CD4-positive, alpha-beta T cell treated with Interferon alpha-2 for 1 hour (primary cell): ENCODE results near the gene PSMB2.

Experiments
- DNase-seq, 2 donors: peaks; one replicate each; pipeline ENCODE4 v3.0.0-alpha.2; 2020 to 2022

Gene PSMB2

DNA sequence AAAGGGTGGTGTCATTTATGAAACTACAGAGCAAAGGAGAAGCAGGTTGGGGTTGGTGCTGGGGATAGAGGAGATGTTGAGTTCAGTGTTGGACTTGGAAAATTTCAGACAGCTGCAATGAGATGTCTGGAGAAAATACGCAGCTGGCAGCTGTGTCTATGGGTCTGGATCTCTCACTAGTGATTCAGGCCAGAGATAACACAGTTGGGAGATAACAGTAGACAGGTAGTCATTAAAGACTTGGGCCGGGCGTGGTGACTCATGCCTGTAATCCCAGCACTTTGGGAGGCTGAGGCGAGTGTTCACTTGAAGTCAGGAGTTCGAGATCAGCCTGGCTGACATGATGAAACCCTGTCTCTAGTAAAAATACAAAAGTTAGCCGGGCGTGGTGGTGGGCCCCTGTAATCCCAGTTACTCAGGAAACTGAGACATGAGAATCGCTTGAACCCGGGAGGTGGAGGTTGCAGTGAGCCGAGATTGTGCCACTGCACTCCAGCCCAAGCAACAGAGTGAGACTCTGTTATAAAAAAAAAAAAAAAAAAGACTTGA, 70.7 kb downstream of the PSMB2 start:
- DNase-seq = no peak

DNA sequence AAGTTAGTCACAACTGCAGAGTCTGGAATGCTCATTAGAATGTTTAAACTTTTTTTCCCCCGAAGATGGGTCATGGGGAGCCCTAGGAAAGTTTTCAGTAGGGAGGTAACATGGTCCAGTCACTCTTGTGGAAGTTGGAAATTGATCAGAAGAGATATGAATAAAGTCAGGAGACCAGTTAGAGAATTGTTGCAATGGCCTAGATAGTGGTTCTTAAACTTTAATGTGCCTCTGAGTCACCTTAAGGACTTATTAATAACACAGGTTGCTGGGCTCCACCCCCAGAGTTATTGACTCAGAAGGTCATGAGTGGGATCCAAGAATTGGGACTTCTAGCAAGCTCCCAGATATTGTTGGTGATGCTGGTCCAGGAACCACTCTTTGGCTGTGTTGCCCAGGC, 71.4 kb downstream of the PSMB2 start:
- no peak for DNase-seq

DNA sequence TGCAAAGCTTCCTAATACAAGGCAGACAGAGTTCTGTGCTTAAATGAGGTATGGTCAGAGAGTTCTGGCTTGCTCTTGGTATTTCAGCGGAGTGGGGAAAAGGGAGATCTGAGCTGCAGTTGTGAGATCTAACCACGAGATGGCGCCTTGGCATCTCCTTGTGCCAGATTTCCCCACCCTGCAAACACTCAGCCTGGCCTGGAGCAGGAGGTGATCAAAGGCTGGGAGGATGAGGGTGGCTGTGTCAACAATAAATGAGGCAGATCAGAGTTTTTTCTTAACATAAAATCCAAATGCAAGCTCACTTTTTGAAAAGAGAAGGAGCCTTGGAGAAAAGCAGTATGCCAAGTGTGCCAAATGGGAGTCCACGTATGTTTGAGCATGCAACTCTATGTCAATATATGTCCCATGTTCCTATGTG, 72.3 kb downstream of the PSMB2 start:
- peak; percentile 57 to 73 for DNase-seq

DNA sequence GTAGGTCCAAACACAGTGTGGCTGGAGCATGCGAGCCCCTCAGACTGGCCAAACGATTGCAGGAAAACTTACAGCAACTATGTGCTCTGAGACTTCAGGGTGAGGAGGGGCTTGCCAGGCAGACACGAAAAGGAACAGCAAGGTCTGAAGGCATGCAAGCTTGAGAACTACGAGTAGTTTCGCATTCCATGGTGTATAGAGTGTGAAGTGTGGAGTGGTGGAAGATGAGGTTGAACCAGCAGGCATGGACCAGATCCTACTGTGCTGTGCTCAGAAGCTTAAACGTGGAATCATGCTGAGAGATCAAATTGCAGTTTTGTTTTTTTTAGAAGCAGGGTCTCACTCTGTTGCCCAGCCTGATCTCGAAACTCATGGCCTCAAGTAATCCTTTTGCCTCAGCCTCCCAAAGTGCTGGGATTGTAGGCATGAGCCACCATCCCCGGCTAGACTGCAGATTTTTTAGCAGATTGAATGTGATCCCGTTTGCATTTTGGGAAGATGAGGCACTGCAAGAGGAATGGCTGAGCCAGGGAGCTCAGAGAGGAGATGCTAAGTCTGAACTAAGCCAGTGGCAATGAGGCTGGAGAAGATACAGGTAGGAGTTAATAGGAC, 73.3 kb downstream of the PSMB2 start:
- DNase-seq = no peak

DNA sequence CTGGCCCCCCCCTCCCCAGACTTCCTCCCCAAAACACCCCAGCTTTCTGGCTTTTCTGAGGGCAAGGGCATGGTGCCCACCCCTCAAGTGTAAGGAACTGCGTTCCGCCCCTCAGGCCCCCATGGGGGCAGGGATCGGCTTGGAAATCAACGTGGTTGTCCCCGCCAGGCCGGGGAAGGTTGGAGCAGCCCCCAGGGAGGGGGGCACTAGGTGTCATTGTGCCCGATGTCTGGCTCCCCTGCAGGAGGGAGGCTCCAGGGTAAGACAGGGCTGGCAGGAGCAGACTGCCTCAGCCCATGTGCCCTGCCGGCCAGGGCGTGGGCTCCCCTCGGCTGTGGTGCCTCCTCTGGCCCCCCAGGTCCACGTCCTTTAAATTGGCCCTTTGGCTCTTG, 75.6 kb downstream of the PSMB2 start:
- no peak for DNase-seq

DNA sequence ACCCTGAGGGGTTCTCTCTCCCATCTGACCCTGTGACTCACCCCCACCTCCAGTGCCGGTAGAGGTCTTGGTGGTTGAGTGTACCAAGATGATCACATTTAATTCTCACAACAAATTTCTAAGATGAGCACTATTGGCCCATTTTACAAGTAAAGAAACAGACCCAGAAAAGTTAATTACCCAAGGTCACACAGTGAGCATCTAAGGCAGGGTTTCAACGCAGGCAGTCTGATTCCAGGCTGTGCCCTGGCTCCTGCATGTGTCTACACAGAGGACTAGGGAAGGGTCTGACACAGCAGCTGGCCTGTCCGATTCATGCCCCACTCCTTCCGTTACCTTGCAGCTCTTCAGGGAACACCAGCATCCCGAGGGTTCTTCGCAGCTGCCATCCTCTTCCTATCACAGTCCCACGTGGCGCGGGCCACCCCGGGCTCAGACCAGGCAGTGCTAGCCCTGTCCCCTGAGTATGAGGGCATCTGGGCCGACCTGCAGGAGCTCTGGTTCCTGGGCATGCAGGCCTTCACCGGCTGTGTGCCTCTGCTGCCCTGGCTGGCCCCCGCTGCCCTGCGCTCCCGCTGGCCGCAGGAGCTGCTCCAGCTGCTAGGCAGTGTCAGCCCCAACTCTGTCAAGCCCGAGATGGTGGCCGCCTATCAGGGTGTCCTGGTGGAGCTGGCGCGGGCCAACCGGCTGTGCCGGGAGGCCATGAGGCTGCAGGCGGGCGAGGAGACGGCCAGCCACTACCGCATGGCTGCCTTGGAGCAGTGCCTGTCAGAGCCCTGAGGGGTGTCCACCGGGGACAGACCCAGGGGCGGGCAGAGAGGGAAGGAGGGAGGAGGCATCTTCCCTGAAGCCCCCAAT, 76.2 kb downstream of the PSMB2 start:
- DNase-seq = no peak

DNA sequence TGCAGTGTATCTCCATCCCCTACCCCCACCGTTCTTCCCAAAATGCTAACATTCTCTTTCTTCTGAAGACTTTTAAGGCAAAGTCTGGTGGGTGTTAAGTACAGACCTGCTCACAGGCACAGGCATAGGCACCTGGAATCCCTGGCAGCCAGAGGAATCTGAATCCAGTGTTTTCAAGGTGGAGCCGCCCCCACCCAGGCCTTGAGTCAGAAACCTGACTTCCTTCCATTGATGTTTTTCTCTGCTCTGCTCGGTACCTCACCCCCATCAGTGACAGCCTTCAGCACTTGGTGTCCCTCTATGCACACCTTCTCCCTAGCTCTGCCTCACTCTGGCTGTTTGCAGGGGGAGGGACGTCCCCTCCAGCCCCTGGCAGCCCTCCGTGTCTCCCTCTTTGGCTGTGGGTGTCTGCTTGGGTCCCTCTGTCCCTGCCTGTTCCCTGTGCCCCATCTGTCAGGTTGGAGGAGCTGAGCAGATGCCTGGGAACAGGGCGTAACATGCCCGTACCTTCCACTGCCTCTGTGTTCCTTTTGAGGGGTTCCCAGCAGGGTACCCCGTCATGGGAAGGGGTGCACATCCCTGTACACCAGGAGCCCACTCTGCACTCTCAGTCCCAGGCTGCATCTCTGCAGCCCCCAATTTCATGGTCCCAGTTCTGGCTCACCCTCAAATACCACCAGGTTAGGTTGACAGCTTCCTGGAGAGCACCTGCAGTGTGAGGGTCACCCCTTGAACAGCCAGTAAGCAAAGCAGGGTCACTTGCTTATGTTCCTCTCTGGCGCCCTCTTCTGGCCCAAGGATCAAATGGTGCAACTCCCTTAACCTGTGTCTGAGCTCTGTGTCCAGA, 77.1 kb downstream of the PSMB2 start:
- peak; percentile 74 to 82 for DNase-seq

DNA sequence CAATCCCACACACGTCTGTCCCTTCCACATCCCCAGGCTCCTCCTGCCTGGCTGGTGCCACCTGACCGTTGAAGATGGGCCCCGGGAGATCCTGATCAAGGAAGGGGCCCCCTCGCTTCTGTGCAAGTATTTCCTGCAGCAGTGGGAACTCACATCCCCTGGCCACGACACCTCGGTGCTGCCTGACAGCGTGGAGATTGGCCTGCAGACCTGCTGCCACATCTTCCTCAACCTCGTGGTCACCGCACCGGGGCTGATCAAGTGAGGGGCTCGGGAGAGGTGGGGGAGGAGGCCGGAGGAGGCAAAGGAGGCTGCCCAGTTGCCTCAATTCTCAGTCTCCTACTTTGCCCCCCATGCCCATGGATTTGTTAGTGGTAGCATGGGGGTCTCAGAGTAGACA, 78.2 kb downstream of the PSMB2 start:
- no peak for DNase-seq

DNA sequence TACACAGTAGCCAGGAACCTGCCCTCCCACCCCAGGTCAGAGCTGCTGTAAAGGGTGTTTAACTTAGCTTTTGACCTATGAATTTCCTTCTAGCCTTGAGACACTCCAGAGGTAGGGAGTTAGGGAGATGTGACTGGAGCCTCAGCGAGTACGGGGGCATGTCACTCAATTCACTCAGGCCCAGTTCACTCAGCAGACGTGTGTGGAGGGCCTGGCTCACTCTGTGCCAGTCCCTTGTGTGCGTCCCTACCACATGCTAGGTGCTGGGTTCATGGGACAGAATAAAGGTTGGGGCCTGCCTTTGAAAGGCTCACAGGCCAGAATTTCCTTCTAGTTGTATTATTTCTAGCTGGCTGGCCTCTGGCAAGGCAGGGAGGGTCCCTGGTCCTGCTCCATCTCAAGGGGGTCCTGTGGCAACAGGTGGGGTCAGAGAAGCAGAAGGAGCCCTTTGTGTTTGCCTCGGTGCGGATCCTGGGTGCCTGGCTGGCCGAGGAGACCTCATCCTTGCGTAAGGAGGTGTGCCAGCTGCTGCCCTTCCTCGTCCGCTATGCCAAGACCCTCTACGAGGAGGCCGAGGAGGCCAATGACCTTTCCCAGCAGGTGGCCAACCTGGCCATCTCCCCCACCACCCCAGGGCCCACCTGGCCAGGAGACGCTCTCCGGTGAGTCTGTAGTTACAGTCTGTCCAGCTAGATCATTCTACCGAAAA, 79.2 kb downstream of the PSMB2 start:
- no peak for DNase-seq

DNA sequence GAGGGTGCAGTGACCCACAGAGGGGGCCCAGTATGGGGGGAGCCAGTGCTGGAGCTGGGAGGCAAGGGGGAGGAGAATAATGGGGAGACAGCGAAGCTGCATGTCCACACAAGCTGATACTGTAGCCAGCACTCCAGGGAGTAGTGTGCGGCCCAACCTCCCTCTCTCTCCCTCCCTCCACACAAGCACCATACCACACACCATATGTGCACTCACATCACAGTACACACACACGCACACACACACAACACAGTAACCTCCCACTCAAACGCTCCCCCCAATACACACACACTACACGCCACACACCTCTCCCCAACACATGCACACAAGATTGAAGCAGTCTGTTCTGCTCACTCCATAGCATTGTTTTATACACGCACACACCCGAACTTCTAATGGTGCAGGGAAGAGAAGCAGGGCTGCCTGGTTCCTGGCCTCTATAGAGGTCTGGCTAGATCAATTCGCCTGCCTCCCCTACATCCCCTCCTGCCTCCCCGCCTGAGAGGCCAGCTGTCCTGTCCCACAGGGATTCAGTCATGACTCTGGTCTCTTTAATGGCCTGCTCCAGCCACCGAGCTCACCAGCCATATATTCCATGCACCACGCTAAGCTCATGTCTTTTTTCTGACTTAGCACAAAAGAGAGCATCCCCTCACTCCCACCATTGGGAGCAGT, 79.9 kb downstream of the PSMB2 start:
- no peak for DNase-seq

DNA sequence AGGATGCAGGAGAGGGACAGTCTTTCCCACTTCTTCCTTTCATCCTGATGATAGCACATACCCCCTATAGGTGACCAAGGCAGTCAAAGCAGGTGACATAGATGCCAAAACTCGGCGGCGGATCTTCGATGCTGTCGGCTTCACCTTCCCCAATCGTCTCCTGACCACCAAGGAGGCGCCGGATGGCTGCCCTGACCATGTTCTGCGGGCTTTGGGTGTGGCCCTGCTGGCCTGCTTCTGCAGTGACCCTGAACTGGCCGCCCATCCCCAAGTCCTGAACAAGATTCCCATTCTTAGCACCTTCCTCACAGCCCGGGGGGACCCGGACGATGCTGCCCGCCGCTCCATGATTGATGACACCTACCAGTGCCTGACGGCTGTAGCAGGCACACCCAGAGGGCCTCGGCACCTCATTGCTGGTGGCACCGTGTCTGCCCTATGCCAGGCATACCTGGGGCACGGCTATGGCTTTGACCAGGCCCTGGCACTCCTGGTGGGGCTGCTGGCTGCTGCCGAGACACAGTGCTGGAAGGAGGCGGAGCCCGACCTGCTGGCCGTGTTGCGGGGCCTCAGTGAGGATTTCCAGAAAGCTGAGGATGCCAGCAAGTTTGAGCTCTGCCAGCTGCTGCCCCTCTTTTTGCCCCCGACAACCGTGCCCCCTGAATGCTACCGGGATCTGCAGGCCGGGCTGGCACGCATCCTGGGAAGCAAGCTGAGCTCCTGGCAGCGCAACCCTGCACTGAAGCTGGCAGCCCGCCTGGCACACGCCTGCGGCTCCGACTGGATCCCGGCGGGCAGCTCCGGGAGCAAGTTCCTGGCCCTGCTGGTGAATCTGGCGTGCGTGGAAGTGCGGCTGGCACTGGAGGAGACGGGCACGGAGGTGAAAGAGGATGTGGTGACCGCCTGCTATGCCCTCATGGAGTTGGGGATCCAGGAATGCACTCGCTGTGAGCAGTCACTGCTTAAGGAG, 80.8 kb downstream of the PSMB2 start:
- no peak for DNase-seq

DNA sequence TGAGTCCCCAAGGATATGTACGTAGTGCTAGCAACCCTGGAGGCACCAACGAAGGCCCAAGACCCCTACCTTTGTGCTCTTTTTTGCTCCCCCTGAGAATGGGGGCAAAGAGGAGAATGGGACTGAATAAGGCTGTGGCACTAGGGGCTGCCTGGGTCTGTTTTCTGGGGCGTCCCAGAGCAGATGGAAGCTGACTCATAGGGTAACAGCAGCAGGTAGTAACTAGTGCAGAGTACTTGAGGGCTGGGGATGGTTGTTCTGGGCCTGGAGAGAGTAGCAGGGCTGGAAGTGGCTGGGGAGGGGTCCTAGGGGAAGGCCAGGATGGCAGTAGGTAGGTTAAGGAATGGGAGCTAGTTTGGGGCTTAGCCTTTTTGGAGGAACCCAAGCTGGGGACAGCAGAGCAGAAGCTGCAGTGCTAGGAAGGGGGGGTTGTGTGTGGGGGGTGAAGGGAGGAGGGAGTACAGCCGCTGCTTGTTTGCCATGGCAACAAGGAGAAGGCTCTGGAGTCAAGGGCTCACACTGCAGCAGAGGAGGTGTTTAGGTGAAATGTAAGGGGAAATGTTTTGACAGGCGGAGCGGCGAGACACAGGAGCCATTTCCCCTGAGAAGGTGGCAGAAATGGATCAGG, 81.9 kb downstream of the PSMB2 start:
- peak; percentile 25 to 46 for DNase-seq

DNA sequence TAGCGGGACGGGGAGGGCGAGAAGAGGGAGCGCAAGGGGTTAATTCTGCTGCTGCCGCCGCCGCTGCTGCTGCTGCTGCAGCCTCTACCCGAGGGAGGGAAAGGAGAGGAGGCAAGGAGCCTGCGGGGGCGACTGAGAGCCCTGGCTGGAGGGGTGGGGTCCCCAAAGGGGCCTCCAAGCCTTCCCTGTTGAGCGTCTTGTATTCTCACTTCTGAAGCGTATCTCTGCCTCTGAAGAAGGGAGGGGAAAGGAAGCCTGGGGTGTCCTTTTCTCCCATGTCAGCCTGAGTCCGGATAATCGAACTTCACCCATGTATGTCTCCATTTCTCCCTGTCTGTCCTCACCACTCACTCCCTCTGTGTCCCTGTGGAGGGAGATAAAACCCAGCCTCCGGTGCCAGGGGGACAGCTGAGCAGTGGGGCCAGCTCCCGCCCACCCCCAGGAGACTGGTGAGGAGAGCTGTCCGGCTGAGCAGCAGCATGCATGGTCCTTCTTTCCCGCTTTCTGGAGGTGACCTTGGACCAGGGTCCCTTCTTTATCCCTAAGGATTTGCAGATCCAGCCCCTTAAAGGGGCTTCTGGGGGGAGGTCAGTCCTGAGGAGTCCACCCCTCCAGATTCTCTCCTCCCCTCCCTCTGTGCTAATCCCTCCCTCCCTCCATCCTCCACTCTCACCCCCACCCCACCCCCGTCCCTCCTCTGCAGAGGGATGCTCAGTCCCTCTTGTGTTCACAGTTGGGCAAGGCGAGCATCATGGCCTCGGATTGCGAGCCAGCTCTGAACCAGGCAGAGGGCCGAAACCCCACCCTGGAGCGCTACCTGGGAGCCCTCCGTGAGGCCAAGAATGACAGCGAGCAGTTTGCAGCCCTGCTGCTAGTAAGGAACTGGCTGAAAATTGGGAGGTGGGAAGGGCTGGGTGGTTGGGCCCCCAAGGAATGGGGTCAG, 82.7 kb downstream of the PSMB2 start:
- DNase-seq = no peak

DNA sequence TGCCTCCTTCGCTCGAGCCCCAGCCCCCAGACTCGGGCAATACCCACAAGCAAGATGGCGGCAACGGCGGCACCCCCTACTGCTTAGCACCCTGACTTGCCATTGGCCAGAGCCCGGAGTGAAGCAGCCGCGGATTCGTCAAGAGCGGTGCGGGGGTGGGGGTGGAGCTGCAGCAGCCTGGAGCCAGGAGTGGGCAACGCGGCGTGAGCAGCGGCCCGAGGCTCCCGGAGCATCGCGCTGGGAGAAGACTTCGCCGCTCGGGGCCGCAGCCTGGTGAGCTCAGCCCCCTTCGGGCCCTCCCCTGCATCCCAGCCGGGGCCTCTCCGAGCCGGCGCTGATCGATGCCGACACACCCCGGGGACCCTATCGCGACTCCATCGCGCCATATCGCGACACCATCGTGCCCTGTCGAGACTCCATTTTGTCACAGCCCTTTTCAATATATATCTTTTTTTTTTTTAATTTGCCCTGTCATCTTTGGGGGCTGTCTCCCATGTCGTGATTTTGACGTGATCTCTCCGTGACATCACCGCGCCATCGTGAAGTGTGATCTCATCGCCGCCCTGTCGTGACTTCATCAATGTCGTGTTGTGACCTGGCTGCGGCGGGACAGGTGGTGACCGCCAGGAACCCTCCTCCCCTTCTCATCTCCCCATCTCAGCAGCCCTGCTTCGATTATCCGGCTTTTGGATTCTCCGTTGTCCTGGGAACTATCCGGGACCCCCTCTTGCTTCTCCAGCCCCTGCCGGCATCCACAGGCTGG, 83.5 kb downstream of the PSMB2 start, which contains the start of gene NCDN:
NCDN (plus strand) TSS at position 189 of the 763 bp plus-strand sequence; CDS start at position 581, 392 bp downstream.
- peak; percentile 92 to 95 for DNase-seq

DNA sequence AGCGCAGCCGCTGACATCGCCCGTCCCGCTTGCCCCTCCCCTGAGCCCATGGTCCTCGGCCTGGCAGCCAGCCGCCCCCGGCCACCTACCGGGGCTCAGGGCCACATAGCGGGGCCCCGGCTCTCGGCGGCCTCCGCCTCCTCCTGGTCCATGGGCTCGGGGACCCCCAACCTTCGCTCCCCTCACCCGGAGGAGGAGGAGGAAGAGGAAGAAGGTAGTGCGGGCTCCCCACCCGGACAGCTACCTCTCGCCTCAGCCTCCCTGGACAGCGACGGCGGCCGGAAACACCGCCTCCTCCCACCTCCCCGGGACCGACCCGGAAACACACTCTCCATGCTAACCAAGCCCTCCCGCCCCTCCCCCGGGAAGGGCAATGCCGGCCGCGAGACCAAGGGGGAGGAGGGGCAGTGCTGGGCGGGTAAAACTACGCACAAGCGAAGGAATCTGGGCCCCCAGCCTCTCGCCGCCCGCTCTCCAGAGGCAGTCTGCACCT, 84.2 kb downstream of the PSMB2 start, which contains the start of gene KIAA0319L:
KIAA0319L (minus strand) TSS at position 286 of the 493 bp plus-strand sequence. CDS start 2,912 bp downstream, outside the sequence.
- DNase-seq = no peak

DNA sequence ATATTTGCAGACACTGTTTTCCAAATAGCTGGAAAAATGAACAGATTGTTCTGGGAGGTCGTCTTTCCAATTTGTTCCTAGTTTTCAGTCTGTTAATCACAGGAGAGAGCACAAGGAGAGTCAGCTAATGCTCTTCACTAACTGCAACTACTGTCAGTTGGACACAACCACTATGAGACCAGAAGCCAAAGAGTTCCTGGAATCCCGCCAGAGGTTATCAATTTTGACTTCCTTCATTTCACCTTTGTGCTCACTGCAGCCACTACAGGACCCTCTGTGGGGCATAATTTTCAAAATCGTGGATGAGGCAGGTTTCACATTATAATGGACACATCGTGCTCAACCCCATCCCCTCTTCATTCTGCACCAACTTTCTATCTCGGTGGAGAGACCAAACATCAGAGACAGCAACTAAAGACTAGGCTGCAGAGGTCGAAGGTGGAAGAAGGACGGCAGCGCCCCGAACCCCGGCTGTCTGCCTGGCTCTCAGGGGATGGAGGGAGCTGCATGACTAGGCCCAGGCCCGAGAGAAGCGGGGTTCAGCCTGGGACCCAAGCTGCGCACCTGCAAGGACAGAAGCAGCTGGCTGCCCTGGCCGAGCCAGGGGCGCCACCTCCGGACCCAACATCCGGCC, 84.7 kb downstream of the PSMB2 start:
- no peak for DNase-seq
